GM12864 (cell line): Measurements from ENCODE around the gene CHST7.

Experiments
- DNase-seq: peaks from one replicate; pipeline ENCODE4 v3.0.0-alpha.2; 2011; ENCODE audit warnings: low read depth
- H3K4me3 ChIP-seq: 2 replicates; pipeline ENCODE4 v1.5.1; 2011; ENCODE audit warnings: mild to moderate bottlenecking, low read depth, low read length, control low read depth
- CTCF ChIP-seq: IDR thresholded peaks from 2 replicates; pipeline ENCODE4 v1.5.1; 2011; ENCODE audit warnings: low read depth, mild to moderate bottlenecking, moderate library complexity, low read length, control low read depth, inconsistent platforms; ENCODE audit errors: missing control alignments

The CHST7 gene

GRCh38 chrX:46584736-46585135, 11.2 kb downstream of the CHST7 start:
- no peak overlapping the region for H3K4me3 ChIP-seq
- no peak for DNase-seq

GRCh38 chrX:46587158-46587557, 13.6 kb downstream of the CHST7 start:
- no peak for TF ChIP-seq CTCF
- H3K4me3 ChIP-seq: no peak overlapping the region
- DNase-seq: no peak

More at GRCh38 chrX:46584736-46585135, 11.2 kb downstream of the CHST7 start:
- TF ChIP-seq CTCF: no peak

DNA sequence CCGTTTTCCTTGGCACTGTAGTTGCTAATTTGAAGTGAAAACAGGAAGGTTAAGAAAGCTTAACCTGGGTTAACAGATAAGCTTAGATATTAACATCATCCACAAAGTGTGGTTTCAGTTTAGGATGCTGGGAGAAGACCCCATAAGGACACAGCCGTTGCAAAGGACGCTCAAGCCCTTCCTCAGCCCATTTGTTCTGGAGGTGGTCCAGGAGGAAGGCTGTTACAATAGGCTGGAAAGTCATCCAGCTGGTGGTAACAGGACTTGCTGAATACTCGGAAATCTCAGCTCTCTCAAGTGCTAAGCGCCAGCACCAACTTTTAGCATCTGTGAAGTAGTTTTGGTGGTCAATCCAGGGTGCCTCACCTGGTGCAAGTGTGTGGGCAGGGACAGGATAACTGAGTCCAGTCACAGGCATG, 14.2 kb downstream of the CHST7 start:
- no peak for DNase-seq
- TF ChIP-seq CTCF: no peak
- no peak overlapping the region for H3K4me3 ChIP-seq

- DNase-seq: no peak
- no peak for TF ChIP-seq CTCF
Observed at GRCh38 chrX:46588263-46588662, 14.7 kb downstream of the CHST7 start.

GRCh38 chrX:46589977-46590723, 16.6 kb downstream of the CHST7 start:
- TF ChIP-seq CTCF: no peak
- no peak overlapping the region for H3K4me3 ChIP-seq
- DNase-seq: no peak

More at GRCh38 chrX:46588263-46588662, 14.7 kb downstream of the CHST7 start:
- no peak overlapping the region for H3K4me3 ChIP-seq

- no peak for DNase-seq
- no peak overlapping the region for H3K4me3 ChIP-seq
- TF ChIP-seq CTCF: no peak
Observed at GRCh38 chrX:46595084-46595483, 21.5 kb downstream of the CHST7 start.

- H3K4me3 ChIP-seq: no peak overlapping the region
- no peak for TF ChIP-seq CTCF
- DNase-seq: no peak
Observed at GRCh38 chrX:46597208-46597607, 23.6 kb downstream of the CHST7 start.
